NCI-H2196 (cell line): ENCODE data around the gene EXOC2.
"Not testable (repeated sequence)": the region's sequence is repeated elsewhere in the genome, so short reads cannot be mapped to it uniquely, and the experiment has no call there.

Experiments
- DNase-seq: peaks from one replicate; lab custom pipeline; 2025; ENCODE audit not compliant: unreplicated experiment; lab: John Stamatoyannopoulos, UW

EXOC2 gene

GRCh38 chr6:683742-684440, 9.0 kb downstream of the EXOC2 start:
- no peak for DNase-seq

GRCh38 chr6:680666-681340, 12.1 kb downstream of the EXOC2 start:
- no peak for DNase-seq

- no peak for DNase-seq
These were observed 12.7 kb downstream of the EXOC2 start for GRCh38 chr6:680251-680650.

- no peak for DNase-seq
These were observed 13.7 kb downstream of the EXOC2 start for GRCh38 chr6:679282-679681.

- DNase-seq = no peak
These were observed 14.4 kb downstream of the EXOC2 start for GRCh38 chr6:678520-678919.

- DNase-seq = no peak
These were observed 15.0 kb downstream of the EXOC2 start for GRCh38 chr6:677919-678318.

GRCh38 chr6:674956-675355, 18.0 kb downstream of the EXOC2 start:
- DNase-seq = no peak

GRCh38 chr6:674406-674805, 18.5 kb downstream of the EXOC2 start:
- DNase-seq = no peak

GRCh38 chr6:667253-667927, 25.5 kb downstream of the EXOC2 start:
- DNase-seq = no peak

- no peak for DNase-seq
These were observed 27.3 kb downstream of the EXOC2 start for GRCh38 chr6:665403-666267.

- not testable (repeated sequence) for DNase-seq
These were observed 29.2 kb downstream of the EXOC2 start for GRCh38 chr6:663788-664187.

GRCh38 chr6:659716-660581, 33.0 kb downstream of the EXOC2 start:
- no peak for DNase-seq

GRCh38 chr6:658244-658643, 34.7 kb downstream of the EXOC2 start:
- DNase-seq = no peak

GRCh38 chr6:657743-658142, 35.2 kb downstream of the EXOC2 start:
- DNase-seq = no peak

- no peak for DNase-seq
These were observed 36.3 kb downstream of the EXOC2 start, which contains the start of gene HUS1B for GRCh38 chr6:656460-657252. TSS of gene HUS1B (minus strand) at chr6:657100. CDS start at chr6:656944, 156 bp downstream.

GRCh38 chr6:654136-654535, 38.8 kb downstream of the EXOC2 start:
- no peak for DNase-seq

GRCh38 chr6:652865-653264, 40.1 kb downstream of the EXOC2 start:
- no peak for DNase-seq

- no peak for DNase-seq
These were observed 42.8 kb downstream of the EXOC2 start for GRCh38 chr6:650098-650497.

GRCh38 chr6:642805-643204, 50.1 kb downstream of the EXOC2 start:
- DNase-seq = no peak
